Caki2 (cell line): Measurements from ENCODE around the gene IFNA17. TPM values are rescaled to one million over a fixed set of nuclear protein-coding genes. Genes with fewer than 3 reads are reported as not detected.
"Not testable (repeated sequence)": the region's sequence is repeated elsewhere in the genome, so short reads cannot be mapped to it uniquely, and the experiment has no call there.

Experiments used
- DNase-seq: peaks from one replicate; pipeline ENCODE4 v3.0.0-alpha.2; 2015; ENCODE audit warnings: low read depth
- in situ Hi-C: cut with HindIII; loops from 2 replicates; pipeline ENCODE4 v1.10.0; 2016; ENCODE audit warnings: low sequenced_read_pairs, low pct_unique_long_range_greater_than_20kb, mixed read lengths
- total RNA-seq: library from RNA; depleted of rRNA; stranded (reverse); fragments of >200 nt; shearing (Covaris generic); gene quantifications from 2 replicates; pipeline ENCODE4 v1.2.3, GENCODE V29; 2014; ENCODE audit warnings: low replicate concordance; rRNA removed

Gene IFNA17
- total RNA-seq: not detected in 2 replicates

DNA sequence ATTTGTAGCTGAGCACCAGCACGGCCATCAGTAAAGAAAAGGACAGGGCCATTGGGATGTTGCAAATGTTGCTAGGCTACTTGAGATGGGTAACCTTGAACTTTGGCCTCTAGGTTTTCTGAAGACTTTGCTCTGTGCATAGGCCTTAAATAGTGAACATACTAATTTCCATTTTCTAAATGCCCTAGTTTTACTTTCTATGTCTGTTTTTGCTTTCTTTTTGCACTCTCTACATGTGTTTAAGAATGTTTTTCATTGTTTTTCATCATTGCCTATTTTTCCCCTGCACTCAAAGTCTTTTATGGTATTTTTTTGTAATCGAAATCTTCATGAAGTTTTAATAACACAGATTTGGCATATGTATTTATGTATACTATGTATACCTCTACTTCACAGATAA, at the start of gene IFNA17:
Gene IFNA17 (minus strand): TSS at position 101 of the 400 bp plus-strand sequence. CDS start 49 bp downstream, at position 52.
- DNase-seq: no peak
- in situ Hi-C loops: no loop called here

- in situ Hi-C loops: no loop called here
- no peak for DNase-seq
Observed at GRCh38 chr9:21268347-21268657, 40.3 kb upstream of the IFNA17 start.

DNA sequence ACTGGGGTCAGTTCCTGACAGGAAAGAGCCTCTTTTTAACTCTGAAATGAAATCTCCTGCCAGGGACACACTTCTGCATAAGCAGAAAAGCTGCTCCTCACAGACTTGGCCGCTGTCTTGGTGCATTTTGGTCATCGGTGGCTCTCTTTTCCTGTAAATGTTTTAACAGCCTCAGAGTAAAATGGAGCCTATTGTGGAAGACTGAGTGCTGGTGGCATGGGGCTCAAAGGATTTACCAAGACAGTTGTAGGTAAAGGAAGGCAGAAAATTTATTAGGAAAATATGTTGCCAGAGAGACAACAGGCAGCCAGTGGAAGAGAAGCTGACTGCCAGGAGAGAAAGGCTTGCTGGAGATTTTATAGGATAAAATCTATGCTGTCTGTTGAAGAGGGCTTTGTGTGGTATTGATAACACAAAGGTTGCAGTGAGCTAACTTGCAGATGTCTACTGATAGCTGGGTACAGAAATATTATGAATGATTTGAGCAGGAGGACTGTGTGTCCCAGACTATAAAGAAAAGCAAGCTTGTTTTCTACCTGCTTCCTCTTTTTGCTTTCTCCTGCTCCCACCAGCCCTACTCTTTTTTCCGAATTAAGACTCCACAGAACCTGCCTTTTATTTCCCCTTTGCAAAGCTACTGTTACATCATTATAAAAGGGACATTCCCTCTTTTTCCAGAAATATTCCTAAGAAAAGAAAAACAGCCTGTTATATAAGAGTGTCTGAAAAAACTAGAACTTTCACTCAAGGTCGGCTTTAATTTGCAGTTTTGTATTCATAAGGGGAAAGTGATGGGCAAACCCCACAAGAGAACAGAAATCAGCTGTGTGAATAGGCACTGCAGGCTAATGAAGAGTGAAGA, 39.7 kb upstream of the IFNA17 start:
- in situ Hi-C loops: no loop called here
- DNase-seq: no peak

GRCh38 chr9:21266733-21267484, 38.9 kb upstream of the IFNA17 start:
- DNase-seq: no peak
- in situ Hi-C loops: no loop called here

DNA sequence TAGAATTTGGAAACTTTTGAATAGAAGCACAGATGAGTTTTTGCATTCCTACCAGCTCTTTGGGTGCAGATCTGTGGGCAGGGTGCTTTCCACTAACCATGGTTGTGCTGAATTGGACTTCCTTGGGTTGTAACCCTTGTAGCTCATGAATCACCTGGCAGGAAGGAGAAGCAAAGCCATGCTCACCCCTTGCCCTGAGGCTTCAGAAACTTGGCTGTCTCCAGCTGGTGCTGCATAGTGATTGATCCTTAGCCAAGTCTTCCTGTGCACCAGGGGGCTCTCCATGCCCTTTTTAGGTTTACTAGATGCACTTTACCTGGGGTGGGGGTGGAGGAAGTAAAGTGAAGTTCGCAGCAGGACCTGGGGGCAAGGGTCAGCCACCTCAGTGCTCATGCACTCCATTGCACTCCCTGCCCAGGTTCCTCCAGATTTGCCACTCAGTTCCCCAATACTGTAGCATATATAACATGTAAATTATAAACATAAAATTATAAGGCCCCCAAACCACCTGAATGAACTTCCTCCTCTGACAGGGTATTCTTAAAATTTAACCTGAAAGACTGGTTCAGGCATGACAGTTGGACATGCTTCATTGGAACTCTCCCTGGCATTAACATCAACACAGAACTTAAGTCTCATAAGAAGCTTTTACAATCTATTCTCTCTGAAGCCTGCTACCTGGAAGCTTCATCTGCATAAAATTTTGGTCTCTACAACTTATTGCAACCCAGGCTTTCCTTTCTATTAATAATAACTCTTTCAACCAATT, 37.6 kb upstream of the IFNA17 start:
- in situ Hi-C loops: no loop called here
- no peak for DNase-seq

DNA sequence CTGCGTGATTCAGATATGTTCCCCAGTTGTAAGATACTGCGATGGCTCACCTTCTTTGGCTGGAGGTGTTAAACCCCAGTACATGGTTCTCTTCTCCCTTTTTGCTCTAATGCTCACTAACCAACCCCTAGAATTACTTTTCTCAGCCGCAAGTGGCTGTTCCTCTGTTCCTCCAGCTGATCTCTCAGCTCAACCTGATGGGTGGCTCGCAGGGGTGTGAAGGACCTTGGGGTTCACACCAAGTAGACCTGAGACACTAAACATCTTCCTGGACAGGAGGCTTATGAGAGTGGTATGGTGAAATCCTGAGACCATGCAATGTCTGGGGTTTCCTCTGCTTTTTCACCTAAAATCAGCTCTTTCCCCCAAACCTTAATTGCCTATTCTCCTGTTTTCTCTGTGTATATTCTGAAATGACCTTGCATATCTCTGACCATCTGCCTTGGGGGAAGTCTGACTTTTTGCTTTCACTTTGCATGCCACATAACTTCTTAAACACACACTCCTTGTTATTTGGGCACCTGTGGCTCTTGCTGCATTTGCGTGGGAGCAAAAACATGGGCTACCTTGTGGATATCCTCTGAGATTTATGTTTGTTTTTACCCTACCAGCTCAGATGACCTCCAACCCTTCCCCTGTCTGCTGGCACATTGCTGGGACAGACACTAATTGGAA, 27.7 kb upstream of the IFNA17 start:
- in situ Hi-C loops: no loop called here
- no peak for DNase-seq

- in situ Hi-C loops: no loop called here
- DNase-seq: peak; percentile 19
Observed at GRCh38 chr9:21252721-21253547, 24.9 kb upstream of the IFNA17 start.

GRCh38 chr9:21251638-21252037, 23.6 kb upstream of the IFNA17 start:
- DNase-seq: no peak
- in situ Hi-C loops: no loop called here

DNA sequence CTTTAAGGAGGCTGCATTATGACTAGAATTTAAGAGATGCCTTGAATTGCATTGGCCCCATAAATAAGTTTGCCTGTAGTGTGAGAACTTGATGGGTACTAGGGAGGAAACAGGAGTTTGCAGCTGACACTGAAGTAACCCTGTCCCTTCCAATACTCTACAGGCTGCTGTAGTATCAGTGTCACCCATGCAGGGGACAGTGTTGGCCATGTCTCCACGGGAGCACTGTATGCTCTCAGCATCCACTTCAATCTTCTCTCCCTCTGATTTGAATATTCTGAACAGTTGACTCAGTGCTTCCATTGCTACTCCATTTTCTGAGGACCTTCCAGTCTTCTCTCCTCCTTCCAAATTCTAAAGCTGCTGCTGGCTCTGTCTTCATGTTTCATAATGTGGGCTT, 23.2 kb upstream of the IFNA17 start:
- in situ Hi-C loops: no loop called here
- no peak for DNase-seq

GRCh38 chr9:21244836-21245235, 16.8 kb upstream of the IFNA17 start:
- no peak for DNase-seq
- in situ Hi-C loops: no loop called here

- DNase-seq: no peak
- in situ Hi-C loops: no loop called here
Observed at GRCh38 chr9:21239911-21240310, 11.9 kb upstream of the IFNA17 start, which contains the start of gene IFNA14. Gene IFNA14, minus strand, starts transcription at chr9:21240005. Its CDS starts 70 bp downstream, at chr9:21239935.

- in situ Hi-C loops, DNase-seq: not testable (repeated sequence)
Observed at GRCh38 chr9:21236360-21236714, 8.3 kb upstream of the IFNA17 start.

GRCh38 chr9:21235468-21236359, 7.7 kb upstream of the IFNA17 start:
- in situ Hi-C loops: not testable (repeated sequence)
- DNase-seq: peak; percentile 19

- no peak for DNase-seq
- in situ Hi-C loops: no loop called here
Observed at GRCh38 chr9:21234153-21234687, 6.2 kb upstream of the IFNA17 start.

DNA sequence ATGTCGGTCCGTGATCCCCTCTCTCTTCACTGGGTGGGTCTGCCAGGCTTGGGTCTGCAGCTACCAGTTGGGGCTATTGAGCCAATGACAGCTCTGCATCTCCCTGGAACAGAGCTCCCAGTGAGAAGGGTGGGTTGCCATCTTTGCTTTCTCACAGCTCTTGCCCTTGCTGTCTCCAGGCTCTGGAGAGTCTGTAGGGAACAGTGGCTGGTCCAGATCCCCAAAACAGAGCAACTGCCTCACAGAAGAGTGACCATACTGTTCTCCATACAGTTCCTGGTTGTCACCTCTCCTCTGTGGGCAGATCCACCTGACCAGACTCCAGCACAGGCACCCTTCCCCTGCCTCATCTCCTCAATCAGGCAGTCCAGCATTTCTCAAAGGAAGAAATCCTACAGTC, 5.2 kb upstream of the IFNA17 start:
- in situ Hi-C loops: no loop called here
- DNase-seq: no peak

DNA sequence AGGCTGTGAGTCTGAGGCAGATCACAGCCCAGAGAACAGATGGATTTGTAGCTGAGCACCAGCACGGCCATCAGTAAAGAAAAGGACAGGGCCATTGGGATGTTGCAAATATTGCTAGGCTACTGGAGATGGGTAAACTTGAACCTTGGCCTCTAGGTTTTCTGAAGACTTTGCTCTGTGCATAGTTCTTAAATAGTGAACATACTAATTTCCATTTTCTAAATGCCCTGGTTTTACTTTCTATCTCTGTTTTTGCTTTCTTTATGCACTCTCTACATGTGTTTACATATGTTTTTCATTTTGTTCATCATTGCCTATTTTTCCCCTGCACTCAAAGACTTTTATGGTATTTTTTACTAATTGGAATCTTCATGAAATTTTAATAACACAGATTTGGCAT, 10.8 kb downstream of the IFNA17 start, which contains the start of gene IFNA16:
Gene IFNA16 (minus strand): TSS at position 101 of the 400 bp plus-strand sequence. CDS start 6 bp downstream, at position 95.
- in situ Hi-C loops, DNase-seq: not testable (repeated sequence)
